T-helper 2 cell treated with Interferon-gamma antibody and Interleukin-4, amounts not matched to agents 100 ng/mL and 5 ng/mL, for 36 hours (primary cell): ENCODE results near the gene SIDT1. TPM values are rescaled to one million over a fixed set of nuclear protein-coding genes. Genes with fewer than 3 reads are reported as not detected.

ENCODE experiments used
- intact Hi-C: fragments of 100-400 bp; cut with micrococcal nuclease; formaldehyde crosslinking; loops from one replicate; pipeline ENCODE4 v1.15.1; 2023
- total RNA-seq: library from RNA; stranded (reverse); gene quantifications from 2 replicates; pipeline ENCODE4 v1.2.3, GENCODE V29; 2022

SIDT1 gene
- total RNA-seq, result 15.5 and 17.6 TPM in 2 replicates

DNA sequence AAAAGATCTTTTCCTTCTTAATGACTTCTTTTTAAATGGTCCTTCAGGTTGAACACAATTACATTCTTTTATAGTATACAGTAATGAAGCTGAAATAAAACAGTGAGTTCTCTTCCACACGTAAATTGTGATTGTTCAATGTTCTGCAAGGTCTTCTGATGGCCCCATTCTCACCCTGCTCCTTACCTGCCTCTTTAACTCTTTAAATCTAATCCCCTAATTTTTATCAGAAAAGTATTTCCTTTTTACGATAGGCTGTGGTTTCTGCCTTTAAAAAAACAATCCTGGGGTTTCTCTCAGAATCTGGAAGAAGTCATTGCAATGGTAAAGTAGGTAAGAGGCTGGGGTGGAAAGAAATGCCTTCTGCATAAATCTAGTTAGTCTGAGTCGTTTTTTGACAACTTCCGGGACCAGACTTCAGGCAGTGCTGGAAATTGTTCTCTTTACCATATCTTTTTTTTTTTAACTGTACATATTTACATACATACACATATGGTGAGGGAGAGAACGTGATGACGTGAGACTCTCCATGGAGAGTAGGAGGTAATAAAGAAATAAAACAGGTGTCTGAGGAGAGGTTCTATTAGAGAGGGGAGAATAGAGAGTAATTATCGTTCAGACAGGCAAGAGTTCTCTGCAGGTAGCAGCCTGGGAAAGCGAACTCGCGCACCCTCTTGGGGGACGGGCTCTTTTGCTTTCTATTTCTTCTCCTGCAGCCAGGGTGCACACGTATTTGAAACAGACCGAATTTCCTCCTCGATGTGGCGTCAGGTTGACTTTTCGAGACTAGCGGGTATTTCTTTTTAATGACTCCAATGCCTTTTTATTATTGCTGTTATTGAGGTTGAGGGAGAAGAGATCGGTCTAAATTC is at the start of gene SIDT1:
Gene SIDT1, plus strand, starts transcription at position 730 of the 872 bp plus-strand sequence. CDS start 467 bp downstream, outside the sequence.
- intact Hi-C loops, result loop anchor here (1.0 to 10.0 kb wide), 6 partner anchors 17 to 970 kb away; partner anchors contain the start of genes ATG3, SLC35A5, SPICE1 and USF3

DNA sequence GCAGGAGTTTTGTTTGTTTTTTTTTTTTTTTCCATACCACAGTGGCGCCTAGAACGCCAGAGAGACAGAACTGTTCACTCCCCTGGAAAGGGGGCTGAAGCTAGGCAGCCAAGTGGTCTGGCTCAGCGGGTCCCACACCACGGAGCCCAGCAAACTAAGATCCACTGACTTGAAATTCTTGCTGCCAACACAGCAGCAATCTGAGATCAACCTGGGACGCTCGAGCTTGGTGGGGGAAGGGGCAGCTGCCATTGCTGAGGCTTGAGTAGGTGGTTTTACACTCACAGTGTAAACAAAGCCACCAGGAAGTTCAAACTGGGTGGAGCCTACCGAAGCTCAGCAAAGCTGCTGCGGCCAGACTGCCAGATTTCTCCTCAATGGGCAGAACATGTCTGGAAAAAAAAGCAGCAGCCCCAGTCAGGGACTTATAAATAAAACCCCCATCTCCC is 47.2 kb upstream of the SIDT1 start:
- intact Hi-C loops, result no loop called here

DNA sequence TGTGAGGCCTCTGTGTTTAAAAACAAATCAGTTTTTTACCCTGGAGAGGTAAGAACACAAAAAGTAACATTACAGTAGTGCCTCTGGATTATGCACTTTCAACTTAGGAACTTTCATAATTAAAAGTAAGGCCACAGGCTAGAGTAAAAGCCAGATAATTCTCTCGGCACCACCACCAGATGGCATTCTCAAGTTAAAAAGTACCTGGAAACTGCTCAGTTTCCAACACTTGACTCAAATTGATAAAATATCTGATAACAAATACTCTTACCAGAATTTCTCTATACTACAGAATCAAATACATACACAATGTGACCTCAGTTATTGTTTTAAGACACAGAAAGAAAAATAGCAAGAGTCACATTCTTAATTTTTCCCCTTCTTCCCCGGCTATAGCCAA is 37.3 kb upstream of the SIDT1 start:
- intact Hi-C loops, result loop anchor here (1.0 to 2.0 kb wide), 4 partner anchors 20 to 250 kb away; partner anchors contain the start of genes SIDT1 and SPICE1

DNA sequence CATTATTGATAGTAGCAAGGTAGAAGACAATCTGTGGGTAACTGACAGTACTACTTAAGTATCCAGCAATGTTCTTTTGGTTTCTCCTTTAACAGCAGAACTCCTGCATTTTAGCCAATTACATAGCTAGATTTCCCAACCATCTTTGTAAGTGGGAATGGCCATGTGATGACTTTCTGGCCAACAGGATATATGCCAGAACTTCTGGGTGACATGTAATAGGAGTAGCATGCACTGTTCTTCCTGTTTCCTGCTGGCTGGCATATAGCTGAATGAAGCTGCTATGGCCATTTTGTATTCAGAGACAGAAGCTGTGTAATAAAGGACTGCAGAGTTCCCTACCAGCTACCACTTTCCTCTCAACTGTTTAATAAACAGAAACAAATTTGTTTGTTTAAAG is 35.4 kb upstream of the SIDT1 start:
- intact Hi-C loops, result no loop called here

DNA sequence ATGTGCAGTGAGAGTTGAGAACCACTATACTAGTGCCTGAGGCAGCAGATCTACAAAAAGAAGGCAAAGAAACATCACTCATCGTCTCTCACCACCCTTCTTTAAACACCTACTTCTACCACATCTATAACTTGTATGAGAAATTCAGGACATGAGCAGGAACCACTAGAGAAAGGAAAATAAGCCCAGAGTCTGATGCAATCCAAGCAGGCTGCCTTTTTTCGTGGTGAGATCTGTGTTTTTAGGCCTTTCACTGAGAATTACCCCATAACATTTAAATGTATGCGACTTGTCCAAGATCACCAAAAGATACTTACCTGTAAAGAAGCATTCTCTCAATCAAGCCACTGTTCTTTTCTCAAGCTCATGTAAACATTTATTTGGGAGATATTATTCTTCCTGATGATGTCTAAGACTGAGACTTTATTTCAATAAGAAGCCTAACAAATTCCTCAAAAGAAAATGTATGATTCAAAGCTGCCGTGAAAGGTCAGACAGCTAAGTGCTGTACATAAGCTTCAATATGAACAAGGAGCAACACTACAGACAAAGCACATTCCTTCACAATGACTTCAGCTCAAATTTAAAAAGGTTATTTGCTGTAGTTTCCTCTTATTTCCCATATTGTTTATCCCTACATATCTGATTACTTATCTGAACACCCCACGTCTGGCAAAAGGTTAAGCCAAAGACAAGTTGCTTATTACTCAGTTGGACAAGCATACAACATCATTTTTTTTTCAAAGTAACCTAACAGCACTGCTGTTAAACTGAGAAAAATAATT is 33.9 kb upstream of the SIDT1 start:
- intact Hi-C loops, result no loop called here

DNA sequence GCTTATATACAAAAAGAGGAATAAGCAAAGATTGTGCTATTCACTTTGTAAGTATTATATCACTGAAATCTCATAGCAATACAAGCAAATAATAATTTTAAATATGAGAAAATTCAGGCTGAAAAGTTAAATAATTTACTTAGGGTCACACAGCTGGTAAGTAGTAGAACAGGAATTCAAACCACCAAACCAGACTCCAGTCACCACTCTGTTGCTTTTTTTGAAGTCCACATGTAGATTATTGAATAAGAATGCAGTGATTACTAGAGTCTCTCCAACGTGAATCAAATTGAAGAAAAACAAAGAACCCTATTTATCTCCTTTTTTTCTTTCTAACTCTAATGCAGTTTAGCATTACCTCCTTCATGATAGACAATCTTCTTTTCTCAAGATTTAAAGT is 33.3 kb upstream of the SIDT1 start:
- intact Hi-C loops, result no loop called here

DNA sequence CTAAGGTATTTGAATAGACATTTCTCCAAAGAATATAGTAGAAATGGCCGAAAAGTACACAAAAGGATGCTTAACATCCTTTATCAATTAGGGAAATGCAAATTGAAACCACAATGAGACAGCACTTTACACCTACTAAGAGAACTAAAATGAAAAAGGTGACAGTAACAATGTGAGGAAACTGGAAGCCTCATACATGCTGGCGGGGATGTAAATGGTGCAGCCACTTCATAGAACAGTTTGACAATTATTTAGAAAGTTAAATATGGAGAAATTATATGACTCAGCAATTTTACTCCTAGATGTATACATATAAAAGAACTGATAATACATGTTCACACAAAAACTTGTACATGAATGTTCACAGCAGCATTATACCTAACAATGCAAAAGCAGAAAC is 30.8 kb upstream of the SIDT1 start:
- intact Hi-C loops, result no loop called here

DNA sequence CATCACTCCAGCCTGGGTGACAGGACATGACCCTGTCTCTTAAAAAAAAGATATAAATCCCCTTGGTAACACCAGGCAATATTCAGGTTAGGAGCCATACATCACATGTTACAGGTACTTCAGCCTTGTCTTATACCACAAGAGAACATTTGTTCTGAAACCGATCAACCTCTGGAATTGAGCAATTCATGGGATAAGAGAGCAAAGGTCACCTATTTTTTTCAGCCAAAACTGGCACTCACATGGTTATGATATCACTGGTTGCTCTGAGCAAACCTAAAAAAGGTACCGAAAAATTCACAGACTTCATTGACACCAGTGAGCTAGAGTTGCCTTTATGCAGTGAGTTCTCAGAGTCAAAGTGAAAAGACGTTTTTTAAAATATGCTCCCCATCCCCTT is 26.5 kb upstream of the SIDT1 start:
- intact Hi-C loops, result no loop called here

DNA sequence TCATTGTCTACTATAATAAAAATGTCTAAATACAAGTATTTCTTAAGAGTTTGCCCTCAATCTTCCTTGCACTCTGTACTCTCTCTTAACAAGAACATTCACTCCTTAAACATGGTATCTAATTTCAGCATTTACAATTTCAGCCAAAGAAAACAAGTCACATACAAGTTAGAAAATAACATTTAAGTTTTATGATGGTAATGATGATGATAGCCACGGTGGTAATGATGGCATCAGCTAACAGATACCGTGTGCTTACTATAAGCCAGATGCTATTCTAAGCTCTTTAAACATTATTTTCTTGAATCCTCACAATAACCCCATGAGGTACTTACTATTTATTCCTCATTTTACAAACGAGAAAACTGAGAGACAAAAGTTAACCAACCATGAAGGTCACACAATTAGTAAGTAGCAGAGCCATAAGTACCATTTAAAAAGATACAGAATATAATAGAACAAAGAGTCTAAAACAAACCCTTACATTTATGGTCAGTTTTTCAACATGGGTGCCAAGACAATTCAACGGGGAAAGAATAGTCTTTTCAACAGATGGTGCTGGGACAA is 24.8 kb upstream of the SIDT1 start:
- intact Hi-C loops, result no loop called here

DNA sequence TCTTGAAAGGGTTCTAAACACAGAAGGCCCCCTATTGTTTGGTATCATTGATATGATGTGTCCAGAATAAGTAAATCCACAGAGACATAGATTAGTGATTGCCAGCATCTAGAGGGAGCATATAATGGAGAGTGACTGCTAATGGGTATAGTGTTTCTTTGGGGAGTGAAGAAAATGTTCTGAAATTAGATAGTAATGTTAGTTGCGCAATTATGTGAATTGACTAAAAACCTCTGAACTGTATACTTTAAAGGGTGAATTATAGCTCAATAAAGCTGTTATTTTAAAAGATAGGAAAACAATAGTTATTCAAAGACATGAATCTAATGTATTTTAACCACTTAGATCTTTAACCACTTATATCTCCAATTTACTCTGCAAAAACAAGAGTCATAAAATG is 23.4 kb upstream of the SIDT1 start:
- intact Hi-C loops, result no loop called here

DNA sequence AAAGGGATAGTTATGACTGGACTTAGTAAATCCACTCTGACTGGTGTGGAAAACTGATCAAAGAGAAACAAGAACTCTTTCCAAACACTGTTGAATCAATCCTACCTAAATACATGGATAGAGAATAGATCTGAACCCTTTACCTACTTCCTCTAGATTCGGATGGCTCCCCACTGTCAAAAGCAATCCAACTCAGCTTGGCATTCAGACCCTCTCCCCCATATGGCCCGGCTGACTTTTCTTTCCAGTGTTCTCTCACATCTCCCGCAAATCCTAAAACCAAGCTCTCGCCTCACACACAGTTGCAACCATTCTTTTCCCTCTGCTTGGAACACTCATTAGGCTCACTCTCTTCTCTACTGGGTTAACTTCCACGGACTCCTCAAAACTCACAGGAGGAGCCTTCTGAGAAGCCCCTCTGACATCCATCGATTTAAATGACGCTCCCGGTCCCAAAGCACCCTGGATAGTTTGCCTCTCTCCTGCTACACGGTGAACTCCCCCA is 18.0 kb upstream of the SIDT1 start:
- intact Hi-C loops, result loop anchor here (1.0 to 10.0 kb wide), 3 partner anchors 20 to 430 kb away; partner anchors contain the start of genes NAA50 and ZDHHC23

DNA sequence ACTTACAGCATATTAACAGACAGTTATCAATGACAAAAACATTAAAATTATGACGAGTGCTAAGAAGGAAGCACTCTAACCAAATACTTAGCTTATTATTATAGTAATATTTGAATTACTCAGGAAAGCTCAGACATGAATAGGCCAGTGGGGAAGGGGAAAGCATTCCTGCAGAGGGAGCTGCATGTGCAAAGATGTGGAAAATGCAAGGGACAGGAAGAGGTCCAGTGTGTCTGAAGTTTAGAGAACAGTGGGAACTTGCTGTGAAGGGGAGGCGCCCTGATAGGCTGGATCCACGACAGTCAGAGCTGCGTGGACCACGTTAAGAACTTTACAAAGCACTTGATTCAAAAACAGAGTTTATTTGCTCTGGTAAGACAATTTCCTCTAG is 16.2 kb upstream of the SIDT1 start:
- intact Hi-C loops, result loop anchor here (5.0 to 10.0 kb wide), 2 partner anchors 429 to 954 kb away; partner anchors contain the start of genes ATG3, SLC35A5 and ZDHHC23

DNA sequence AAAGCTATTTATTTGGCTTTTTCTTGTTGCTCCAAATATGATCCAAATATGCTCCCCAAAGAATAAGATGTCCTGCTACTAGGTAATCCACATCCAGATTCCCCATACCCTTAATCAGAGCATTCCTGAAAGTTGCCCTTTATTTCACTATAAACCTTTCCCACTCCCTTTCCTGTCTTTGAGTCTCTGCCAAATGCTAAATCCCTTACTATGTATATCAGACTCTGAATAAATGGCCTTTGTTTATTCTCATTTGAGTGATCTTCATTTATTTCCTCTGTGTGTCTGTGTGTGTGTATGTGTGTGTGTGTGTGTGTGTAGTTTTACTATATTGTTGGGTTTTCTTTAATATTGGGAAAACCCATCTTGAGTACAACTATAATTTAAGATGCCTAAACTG is 10.4 kb upstream of the SIDT1 start:
- intact Hi-C loops, result no loop called here

DNA sequence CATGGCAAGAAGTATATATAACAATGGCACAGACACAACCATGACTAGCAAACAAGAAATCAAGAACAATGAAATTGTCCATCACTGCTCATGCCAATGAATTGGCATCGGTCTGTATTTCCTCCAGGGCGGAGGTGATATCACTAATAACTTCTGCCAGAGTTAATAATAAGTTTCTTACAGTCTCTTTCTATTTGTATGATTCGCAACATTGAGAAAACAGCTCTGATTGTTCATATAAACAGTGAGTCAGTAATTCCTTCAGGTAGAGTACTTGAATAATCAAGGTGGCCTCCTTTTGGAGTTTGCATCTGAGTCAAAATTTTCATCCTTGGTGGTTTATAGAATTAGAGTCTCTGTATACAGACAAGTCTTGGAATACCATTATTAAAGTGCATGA is 9.1 kb upstream of the SIDT1 start:
- intact Hi-C loops, result no loop called here

DNA sequence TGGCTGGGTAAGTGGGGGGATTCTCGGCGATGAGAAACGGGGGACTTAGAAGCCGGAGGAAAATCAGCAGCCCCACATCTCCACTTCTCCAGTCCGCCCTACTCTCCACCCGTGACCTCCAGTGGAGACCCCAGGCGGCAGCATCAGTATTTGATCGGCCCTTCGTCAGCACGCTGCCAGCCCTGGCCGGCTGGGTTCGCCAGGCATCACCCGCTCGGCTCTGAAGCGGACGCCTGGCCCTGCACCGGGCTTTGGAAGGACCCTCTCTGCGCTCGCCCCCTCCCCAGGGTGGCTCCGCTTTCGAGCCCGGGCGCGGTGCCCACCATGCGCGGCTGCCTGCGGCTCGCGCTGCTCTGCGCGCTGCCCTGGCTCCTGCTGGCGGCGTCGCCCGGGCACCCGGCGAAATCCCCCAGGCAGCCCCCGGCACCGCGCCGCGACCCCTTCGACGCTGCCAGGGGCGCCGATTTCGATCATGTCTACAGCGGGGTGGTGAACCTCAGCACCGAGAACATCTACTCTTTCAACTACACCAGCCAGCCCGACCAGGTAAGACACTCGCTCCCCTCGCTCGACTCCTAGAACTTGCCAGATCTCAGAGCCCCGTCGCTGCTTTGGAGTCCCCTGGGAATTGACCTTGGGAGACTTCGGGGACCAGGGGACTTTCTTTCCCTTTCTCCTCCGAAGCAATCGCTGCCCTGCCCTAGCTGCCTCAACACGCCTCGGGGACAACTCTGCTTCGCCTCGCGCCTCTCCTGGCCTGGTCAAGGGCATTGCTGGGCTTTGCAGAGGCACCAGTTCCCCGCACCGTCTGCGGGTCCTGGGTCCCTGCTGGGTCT is 561 bp downstream of the SIDT1 start:
- intact Hi-C loops, result loop anchor here (1.0 to 10.0 kb wide), 7 partner anchors 18 to 971 kb away; partner anchors contain the start of genes ATG3, SLC35A5, SPICE1 and USF3

DNA sequence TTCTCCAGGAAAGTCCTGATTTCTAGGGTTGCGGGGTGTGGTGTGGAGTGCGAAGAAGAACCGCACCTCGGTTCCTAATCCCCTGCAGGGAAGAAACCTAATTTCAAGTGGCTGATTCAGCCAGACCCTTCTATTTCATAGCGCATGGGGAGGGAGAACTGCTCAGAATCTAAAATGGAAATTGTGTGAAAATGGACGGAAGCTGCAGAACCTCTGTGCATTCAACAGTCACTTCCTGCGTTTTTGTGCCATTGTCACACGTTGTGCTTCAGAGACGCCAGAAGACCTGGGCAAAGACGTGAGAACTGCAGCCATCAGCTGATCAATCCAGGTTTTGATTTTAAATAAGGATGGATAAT is 1.2 kb downstream of the SIDT1 start:
- intact Hi-C loops, result loop anchor here (1.0 to 10.0 kb wide), 4 partner anchors 39 to 971 kb away; partner anchors contain the start of genes ATG3 and SLC35A5

DNA sequence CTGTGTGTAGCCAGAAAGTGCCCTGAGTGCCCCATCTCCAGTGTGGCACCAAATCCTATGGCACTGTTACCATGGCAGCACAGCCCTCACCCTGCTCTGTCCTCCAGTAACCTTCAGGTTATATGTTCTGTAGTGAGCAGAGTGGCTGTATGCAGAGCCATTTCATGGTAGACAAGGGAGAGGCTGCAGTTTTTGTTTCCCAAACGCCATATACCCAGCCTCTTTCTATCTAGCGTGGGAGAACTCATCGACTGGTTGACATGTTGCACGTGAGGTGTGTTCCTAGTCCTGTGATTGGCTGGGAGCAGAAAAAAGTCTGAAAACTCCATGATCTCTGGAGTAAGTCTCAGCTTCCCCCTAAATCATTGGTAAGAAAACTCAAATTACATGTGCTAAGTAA is 2.0 kb downstream of the SIDT1 start:
- intact Hi-C loops, result loop anchor here (5.0 to 10.0 kb wide), 2 partner anchors 860 to 972 kb away; partner anchors contain the start of genes ATG3 and SLC35A5

DNA sequence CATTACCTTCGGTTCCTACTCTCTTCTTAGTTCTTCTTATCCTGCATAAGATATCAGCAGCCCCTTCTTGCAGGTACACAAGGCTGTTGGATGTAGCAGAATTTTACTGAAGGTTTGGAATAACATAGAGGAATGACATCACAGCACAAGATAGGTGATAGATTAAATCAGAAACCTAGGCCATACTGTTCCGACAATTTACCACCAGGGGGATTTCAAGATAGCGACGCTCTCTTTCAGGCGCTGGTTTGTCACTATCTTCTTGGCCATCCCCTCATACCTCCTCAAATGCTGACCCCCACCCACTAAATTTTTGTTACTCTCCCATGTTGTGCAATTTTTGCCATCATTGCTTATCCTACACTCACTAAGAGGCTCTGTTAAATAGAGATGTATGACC is 3.5 kb downstream of the SIDT1 start:
- intact Hi-C loops, result loop anchor here (10.0 kb wide), 1 partner anchor 861 kb away; no protein-coding TSS in a partner anchor

DNA sequence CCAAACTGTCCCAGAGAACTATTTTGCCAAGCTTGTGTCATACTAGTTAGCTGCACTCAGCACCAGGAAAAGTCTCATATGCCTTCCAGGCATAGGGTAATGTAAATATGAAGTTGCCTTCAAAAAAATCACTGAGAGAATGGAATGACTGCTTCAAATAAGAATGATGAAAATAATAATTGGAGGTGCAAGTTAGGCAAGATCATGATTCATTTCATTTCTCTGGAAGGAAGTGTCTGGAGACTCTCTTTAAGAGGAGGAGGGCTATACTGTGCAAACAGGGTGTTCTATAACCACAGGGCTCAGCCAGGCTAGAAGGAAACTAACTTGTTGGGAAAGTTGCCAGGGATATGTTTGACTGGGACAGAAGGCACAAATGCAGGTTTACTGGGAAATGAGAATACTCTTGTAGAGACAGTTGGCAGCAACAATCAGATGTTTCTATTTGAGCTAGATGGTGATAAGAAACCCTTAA is 4.3 kb downstream of the SIDT1 start:
- intact Hi-C loops, result loop anchor here (10.0 kb wide), 1 partner anchor 862 kb away; no protein-coding TSS in a partner anchor

DNA sequence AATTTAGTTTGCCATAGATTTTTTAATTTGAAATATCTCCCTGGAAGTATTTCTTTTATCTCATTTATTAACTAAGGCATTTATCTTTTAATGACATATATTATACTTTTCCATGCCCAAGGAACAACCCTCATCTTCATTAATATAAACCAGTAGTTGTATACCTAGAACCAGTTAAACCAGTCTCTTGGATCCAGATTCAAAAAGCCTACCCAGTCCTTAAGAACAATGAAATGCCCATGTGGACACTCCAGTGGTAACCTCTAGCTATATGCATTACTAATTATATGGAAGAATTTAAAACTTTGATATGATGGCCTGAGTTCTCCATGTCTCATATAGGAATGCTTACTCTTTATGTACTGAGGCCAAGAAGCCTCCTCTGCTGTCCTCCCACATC is 4.8 kb downstream of the SIDT1 start:
- intact Hi-C loops, result loop anchor here (10.0 kb wide), 1 partner anchor 862 kb away; no protein-coding TSS in a partner anchor
